ENCODE results near the gene ACAD9. TPM values are rescaled to one million over a fixed set of nuclear protein-coding genes. Genes with fewer than 3 reads are reported as not detected.

The ACAD9 gene
- total RNA-seq, 1 experiment from 2014 or later, result 43.1 TPM

DNA sequence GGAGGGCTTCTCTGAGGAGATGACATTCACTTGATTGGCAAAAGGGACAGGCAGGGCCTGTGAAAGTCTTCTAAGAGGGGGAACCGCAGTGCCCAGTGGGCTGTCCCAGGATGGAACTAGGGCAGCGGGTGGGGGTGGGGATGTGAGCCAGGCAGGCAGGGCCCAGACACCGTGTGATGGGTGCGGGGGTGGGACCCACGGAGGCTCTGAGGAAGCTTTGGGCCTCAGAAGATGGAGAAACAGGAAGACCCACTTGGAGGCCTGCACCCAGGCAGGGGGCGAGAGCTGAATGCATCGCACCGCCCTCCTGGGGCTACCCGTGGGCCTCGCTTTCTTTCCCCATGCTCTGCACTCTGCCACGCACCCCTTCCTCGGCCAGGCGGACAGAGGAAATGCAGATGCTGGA, 32.9 kb upstream of the ACAD9 start:
- Mint-ChIP-seq H3K27me3 (ENCODE audit: insufficient read depth, unreplicated experiment) (no peaks in the 10 kb centered on the region), H3K9me3 (ENCODE audit: unreplicated experiment) (no peaks in the 10 kb centered on the region), H3K4me1 (ENCODE audit: insufficient read depth, unreplicated experiment) (peaks cover 11% of the 10 kb centered on the region), H3K36me3 (ENCODE audit: insufficient read depth, unreplicated experiment) (no peaks in the 10 kb centered on the region), H3K27ac (ENCODE audit: low read depth, unreplicated experiment) (no peak overlapping the region), H3K4me3 (ENCODE audit: unreplicated experiment) (no peak overlapping the region)
- CTCF ChIA-PET, result interaction anchor here (0.6 kb wide), 1 partner anchor 205 kb away, joined by 3 read pairs; no protein-coding TSS in a partner anchor
- no TSS peak for BruUV-seq (replicated peaks)
- DNase-seq (ENCODE audit: unreplicated experiment), result no peak
- POLR2A ChIA-PET, result interaction anchor here (0.6 kb wide), 1 partner anchor 21 kb away, joined by 3 read pairs; no protein-coding TSS in a partner anchor
- intact Hi-C loops (cut with micrococcal nuclease), result no loop called here
- TF ChIP-seq, protein P1, sequence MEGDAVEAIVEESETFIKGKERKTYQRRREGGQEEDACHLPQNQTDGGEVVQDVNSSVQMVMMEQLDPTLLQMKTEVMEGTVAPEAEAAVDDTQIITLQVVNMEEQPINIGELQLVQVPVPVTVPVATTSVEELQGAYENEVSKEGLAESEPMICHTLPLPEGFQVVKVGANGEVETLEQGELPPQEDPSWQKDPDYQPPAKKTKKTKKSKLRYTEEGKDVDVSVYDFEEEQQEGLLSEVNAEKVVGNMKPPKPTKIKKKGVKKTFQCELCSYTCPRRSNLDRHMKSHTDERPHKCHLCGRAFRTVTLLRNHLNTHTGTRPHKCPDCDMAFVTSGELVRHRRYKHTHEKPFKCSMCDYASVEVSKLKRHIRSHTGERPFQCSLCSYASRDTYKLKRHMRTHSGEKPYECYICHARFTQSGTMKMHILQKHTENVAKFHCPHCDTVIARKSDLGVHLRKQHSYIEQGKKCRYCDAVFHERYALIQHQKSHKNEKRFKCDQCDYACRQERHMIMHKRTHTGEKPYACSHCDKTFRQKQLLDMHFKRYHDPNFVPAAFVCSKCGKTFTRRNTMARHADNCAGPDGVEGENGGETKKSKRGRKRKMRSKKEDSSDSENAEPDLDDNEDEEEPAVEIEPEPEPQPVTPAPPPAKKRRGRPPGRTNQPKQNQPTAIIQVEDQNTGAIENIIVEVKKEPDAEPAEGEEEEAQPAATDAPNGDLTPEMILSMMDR (IDR thresholded peaks at IDR 0.05; ENCODE audit: unreplicated experiment), result no peak

DNA sequence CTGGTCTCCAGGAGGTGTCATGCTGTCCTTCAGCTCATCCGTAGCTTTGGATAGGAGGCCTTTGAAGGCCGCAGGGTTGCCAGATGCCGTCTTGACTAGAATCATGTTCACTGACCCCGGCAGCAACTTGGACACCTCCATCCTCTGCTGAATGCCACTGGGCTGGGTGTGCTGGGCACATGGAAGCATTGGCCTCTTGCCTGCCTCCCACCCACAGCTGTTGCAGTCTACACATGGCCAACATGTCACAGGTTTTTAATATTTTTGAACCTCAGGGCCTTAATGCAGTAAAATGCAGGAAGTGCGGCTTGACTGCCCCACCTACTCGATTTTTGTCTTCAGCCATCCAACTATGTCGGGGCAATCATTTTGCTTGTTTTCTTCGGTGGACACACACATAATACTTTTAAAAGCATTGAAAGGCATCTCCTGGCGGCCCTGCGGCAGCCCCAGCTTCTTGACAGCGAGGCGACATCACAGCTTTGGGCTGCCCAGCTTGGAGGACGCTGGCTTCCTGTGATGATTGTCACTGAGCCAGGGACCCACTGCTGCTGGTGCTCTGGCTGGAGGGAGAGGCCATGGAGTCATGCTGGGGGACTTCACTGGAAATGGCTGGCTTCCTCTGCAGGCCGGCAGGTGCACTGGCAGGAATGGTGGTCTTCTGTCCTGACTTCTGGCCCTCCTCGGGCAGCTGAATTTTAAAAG, 31.6 kb upstream of the ACAD9 start:
- H3K27me3 Mint-ChIP-seq (ENCODE audit: insufficient read depth, unreplicated experiment), result no peaks in the 10 kb centered on the region
- POLR2A ChIA-PET, result interaction anchor here (0.6 to 0.7 kb wide), 3 partner anchors 9 to 161 kb away, joined by 3 to 4 read pairs (median 3); no protein-coding TSS in a partner anchor
- CTCF ChIA-PET, result no interaction called here
- BruUV-seq (replicated peaks), result no TSS peak
- no peaks in the 10 kb centered on the region for H3K36me3 Mint-ChIP-seq (ENCODE audit: insufficient read depth, unreplicated experiment)
- no peaks in the 10 kb centered on the region for H3K9me3 Mint-ChIP-seq (ENCODE audit: unreplicated experiment)
- no peak overlapping the region for H3K27ac Mint-ChIP-seq (ENCODE audit: low read depth, unreplicated experiment)
- H3K4me3 Mint-ChIP-seq (ENCODE audit: unreplicated experiment), result no peak overlapping the region
- DNase-seq (ENCODE audit: unreplicated experiment), result no peak
- peaks cover 11% of the 10 kb centered on the region for H3K4me1 Mint-ChIP-seq (ENCODE audit: insufficient read depth, unreplicated experiment)
- TF ChIP-seq, protein P1 (IDR thresholded peaks at IDR 0.05; ENCODE audit: unreplicated experiment), result no peak
- intact Hi-C loops (cut with micrococcal nuclease), result no loop called here

DNA sequence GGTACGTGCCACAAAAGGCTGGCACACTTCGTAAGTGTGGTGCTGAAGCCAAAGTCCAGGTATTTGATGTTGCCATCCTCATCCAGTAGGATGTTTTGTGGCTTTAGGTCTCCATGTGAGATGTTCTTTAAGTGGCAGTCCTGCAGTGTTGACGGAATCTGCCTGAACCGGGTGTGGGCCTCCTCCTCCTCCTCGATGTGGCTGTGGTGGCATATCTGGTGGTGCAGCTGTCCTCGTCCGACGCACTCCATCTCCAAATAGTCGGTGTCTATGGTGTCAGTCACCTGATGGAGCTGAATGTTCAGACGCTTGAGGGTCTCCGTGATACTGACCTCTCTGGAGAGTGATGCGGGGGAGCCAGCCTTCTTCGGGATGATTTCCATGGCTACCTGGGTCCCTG, 30.5 kb upstream of the ACAD9 start:
- Mint-ChIP-seq H3K4me3 (ENCODE audit: unreplicated experiment) (no peak overlapping the region), H3K4me1 (ENCODE audit: insufficient read depth, unreplicated experiment) (peaks cover 11% of the 10 kb centered on the region), H3K27ac (ENCODE audit: low read depth, unreplicated experiment) (no peak overlapping the region), H3K36me3 (ENCODE audit: insufficient read depth, unreplicated experiment) (no peaks in the 10 kb centered on the region), H3K27me3 (ENCODE audit: insufficient read depth, unreplicated experiment) (no peaks in the 10 kb centered on the region), H3K9me3 (ENCODE audit: unreplicated experiment) (peaks cover under 1% of the 10 kb centered on the region)
- DNase-seq (ENCODE audit: unreplicated experiment), result no peak
- intact Hi-C loops (cut with micrococcal nuclease), result no loop called here
- ChIA-PET POLR2A (no interaction called here), CTCF (no interaction called here)
- no TSS peak for BruUV-seq (replicated peaks)
- TF ChIP-seq, protein P1 (IDR thresholded peaks at IDR 0.05; ENCODE audit: unreplicated experiment), result no peak

DNA sequence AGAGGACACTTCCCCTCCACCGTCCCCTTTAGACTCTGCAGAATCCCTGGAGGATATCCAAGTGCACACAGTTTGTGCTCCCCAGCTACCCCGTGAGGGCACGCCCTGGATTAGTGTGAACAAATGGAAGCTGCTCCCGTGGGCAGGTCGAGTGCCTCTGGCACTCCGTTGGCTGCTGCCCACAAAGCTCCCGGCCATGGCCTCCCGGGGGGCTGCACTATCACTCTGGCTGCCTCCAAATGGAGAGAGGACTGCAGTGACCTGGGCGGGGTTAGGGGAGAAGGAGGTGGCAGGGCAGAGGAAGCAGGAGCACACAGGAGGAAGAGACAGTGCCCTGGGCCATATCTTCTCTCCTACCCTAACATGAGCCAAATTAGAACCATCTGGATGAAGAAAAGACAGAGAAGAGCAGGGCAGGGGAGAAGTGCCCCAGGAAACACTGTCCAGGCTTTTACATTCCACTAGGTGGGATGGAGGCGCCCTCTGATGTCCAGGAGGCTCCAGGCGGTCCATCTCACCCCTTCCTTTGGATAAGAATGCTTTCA, 29.4 kb upstream of the ACAD9 start:
- ChIA-PET CTCF (no interaction called here), POLR2A (no interaction called here)
- no peaks in the 10 kb centered on the region for H3K27me3 Mint-ChIP-seq (ENCODE audit: insufficient read depth, unreplicated experiment)
- peak; percentile 21 for DNase-seq (ENCODE audit: unreplicated experiment)
- intact Hi-C loops (cut with micrococcal nuclease), result no loop called here
- no peak overlapping the region for H3K4me3 Mint-ChIP-seq (ENCODE audit: unreplicated experiment)
- H3K9me3 Mint-ChIP-seq (ENCODE audit: unreplicated experiment), result peaks cover 11% of the 10 kb centered on the region
- no peak overlapping the region for H3K27ac Mint-ChIP-seq (ENCODE audit: low read depth, unreplicated experiment)
- TF ChIP-seq, protein P1 (IDR thresholded peaks at IDR 0.05; ENCODE audit: unreplicated experiment), result peak; percentile 7
- H3K4me1 Mint-ChIP-seq (ENCODE audit: insufficient read depth, unreplicated experiment), result peaks cover 11% of the 10 kb centered on the region
- BruUV-seq (replicated peaks), result no TSS peak
- no peaks in the 10 kb centered on the region for H3K36me3 Mint-ChIP-seq (ENCODE audit: insufficient read depth, unreplicated experiment)
